ENCODE results near the gene IQCB1. TPM values are rescaled to one million over a fixed set of nuclear protein-coding genes. Genes with fewer than 3 reads are reported as not detected.

The IQCB1 gene
- total and polyA plus RNA-seq, 10 of the 15 experiments (the other 5 are each of a cell fraction or from before 2014, with no cell fraction given), result 36.0 to 69.4 (median 48.9) TPM

DNA sequence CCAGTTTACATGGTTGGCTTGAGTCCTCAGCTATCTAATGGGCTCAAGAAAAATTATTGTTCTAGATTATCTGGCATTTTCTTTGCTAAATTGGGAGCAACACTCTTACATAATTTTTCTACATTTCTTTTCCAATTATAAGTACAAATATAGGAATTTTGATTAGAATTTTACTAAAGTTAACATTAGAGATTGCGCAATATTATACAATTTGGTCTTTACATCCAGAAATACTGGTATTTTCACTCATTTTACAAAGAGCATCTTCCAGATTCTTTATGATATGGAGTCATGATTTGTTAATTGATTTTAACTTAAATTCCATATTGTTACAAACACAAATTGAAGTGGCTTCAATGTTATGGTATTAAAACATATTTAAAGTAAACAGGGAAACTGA is 65.6 kb downstream of the IQCB1 start:
- no peak overlapping the region for H3K4me2 ChIP-seq (ENCODE audit: control insufficient read depth, insufficient read depth)
- peaks cover 8 to 11% of the 10 kb centered on the region in 2 experiments; a peak in 3 of 4 replicates for H3K36me3 ChIP-seq (ENCODE audit: control insufficient read depth in 2 of 2, insufficient read depth in 2 of 2, low read length in 1 of 2)
- no peak overlapping the region for H3K4me3 ChIP-seq
- H4K20me1 ChIP-seq (ENCODE audit: control insufficient read depth, insufficient read depth), result no peaks in the 10 kb centered on the region
- ATAC-seq, result no peak
- no peak for FAIRE-seq
- no peaks in the 10 kb centered on the region for H3K79me2 ChIP-seq (ENCODE audit: control insufficient read depth, insufficient read depth, low read length)
- ChIA-PET SMC1A (ENCODE audit: uncharacterized antibody, unreplicated experiment) (interaction anchor here (1.1 kb wide), 1 partner anchor 24 kb away, joined by 3 read pairs; no protein-coding TSS in a partner anchor), CTCF (no interaction called here), RAD21 (ENCODE audit: unreplicated experiment) (no interaction called here), POLR2A (interaction anchor here (0.5 kb wide), 1 partner anchor 13 kb away, joined by 3 read pairs; no protein-coding TSS in a partner anchor)
- H3K9ac ChIP-seq (ENCODE audit: control insufficient read depth, insufficient read depth, low read length), result no peak overlapping the region
- WGBS (ENCODE audit: insufficient coverage, insufficient replicate concordance, low lambda C conversion rate, missing lambda C conversion rate), result 100% methylated on average over 1 of the region's 1 CpG
- no peak overlapping the region for H2AFZ ChIP-seq (ENCODE audit: control insufficient read depth, low read depth, low read length)
- TF ChIP-seq CEBPB (IDR thresholded peaks at IDR 0.05; ENCODE audit: borderline replicate concordance in 1 of 2, low read depth in 2 of 2, low read length in 2 of 2) (peak in 1 of 2 experiments; percentile 83; a peak in 1 of 4 replicates), NFYA (IDR thresholded peaks at IDR 0.05; ENCODE audit: borderline replicate concordance, low read depth, low read length) (no peak)
- no TSS peak for BruUV-seq (replicated peaks)
- intact Hi-C loops (cut with micrococcal nuclease; ENCODE audit: unreplicated experiment) (no loop called here), in situ Hi-C loops (cut with MboI) (no loop called here)
- H3K9me3 ChIP-seq (replicated peaks; ENCODE audit: control insufficient read depth, insufficient read depth, low read length), result no peaks in the 10 kb centered on the region
- H3K27ac ChIP-seq (ENCODE audit: control insufficient read depth, insufficient read depth), result no peak overlapping the region
- no peaks in the 10 kb centered on the region for H3K27me3 ChIP-seq (replicated peaks in 1 of 2; ENCODE audit: control insufficient read depth in 2 of 2, insufficient read depth in 2 of 2, low read length in 1 of 2)
- no peaks in the 10 kb centered on the region for H3K4me1 ChIP-seq (ENCODE audit: control insufficient read depth, insufficient read depth, low read length)
- DNase-seq (ENCODE audit: low read depth, low spot score), result no peak

DNA sequence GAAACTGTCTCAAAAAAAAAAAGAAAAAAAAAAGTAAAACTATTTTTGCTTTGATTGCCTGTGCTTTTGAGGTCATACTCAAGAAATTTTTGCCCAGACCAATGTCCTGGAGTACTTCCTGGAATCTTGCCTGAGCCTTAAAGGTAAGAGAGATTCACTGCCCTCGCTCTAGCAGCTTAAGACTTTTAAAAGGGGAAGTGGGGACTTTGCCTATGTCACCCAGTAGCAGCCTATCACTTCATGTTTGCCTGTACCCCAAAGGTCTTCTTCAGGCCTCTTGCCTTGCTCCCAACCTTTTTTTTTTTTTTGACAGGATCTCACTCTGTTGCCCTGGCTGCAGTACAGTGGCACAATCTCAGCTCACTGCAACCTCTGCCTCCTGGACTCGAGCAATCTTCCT is 66.4 kb downstream of the IQCB1 start:
- no peak for DNase-seq (ENCODE audit: low read depth, low spot score)
- H3K4me1 ChIP-seq (ENCODE audit: control insufficient read depth, insufficient read depth, low read length), result no peaks in the 10 kb centered on the region
- no TSS peak for BruUV-seq (replicated peaks)

More for the DNA sequence above, 66.4 kb downstream of the IQCB1 start:
- CTCF ChIA-PET, result no interaction called here
- 73% methylated on average over 2 of the region's 2 CpGs for WGBS (ENCODE audit: insufficient coverage, insufficient replicate concordance, low lambda C conversion rate, missing lambda C conversion rate)
- Histone ChIP-seq H3K9ac (ENCODE audit: control insufficient read depth, insufficient read depth, low read length) (no peak overlapping the region), H3K79me2 (ENCODE audit: control insufficient read depth, insufficient read depth, low read length) (no peaks in the 10 kb centered on the region), H3K36me3 (ENCODE audit: control insufficient read depth in 2 of 2, insufficient read depth in 2 of 2, low read length in 1 of 2) (peaks cover 8 to 11% of the 10 kb centered on the region in 2 experiments; a peak in 3 of 4 replicates), H4K20me1 (ENCODE audit: control insufficient read depth, insufficient read depth) (no peaks in the 10 kb centered on the region), H3K4me2 (ENCODE audit: control insufficient read depth, insufficient read depth) (no peak overlapping the region), H3K27ac (ENCODE audit: control insufficient read depth, insufficient read depth) (no peak overlapping the region), H3K9me3 (replicated peaks; ENCODE audit: control insufficient read depth, insufficient read depth, low read length) (no peaks in the 10 kb centered on the region), H3K27me3 (replicated peaks in 1 of 2; ENCODE audit: control insufficient read depth in 2 of 2, insufficient read depth in 2 of 2, low read length in 1 of 2) (no peaks in the 10 kb centered on the region), H2AFZ (ENCODE audit: control insufficient read depth, low read depth, low read length) (no peak overlapping the region), H3K4me3 (no peak overlapping the region)
- TF ChIP-seq MXI1 (IDR thresholded peaks at IDR 0.05; ENCODE audit: low read depth, low read length) (no peak), TBL1XR1 (IDR thresholded peaks at IDR 0.05; ENCODE audit: low read depth, low read length) (no peak), EED (IDR thresholded peaks at IDR 0.05; ENCODE audit: low read depth) (no peak), SPI1 (IDR thresholded peaks at IDR 0.05; ENCODE audit: borderline replicate concordance, insufficient read depth, low read depth, low read length) (peak; percentile 87; the same call in 1 of the 2 replicates)
- FAIRE-seq, result no peak
- SMC1A ChIA-PET (ENCODE audit: uncharacterized antibody, unreplicated experiment), result interaction anchor here (0.7 to 1.1 kb wide), 2 partner anchors 25 to 60 kb away, joined by 3 read pairs; no protein-coding TSS in a partner anchor
- ATAC-seq, result peak; percentile 60; the same call in 2 of the 3 replicates
- intact Hi-C loops (cut with micrococcal nuclease; ENCODE audit: unreplicated experiment) (no loop called here), in situ Hi-C loops (cut with MboI) (no loop called here)
- RAD21 ChIA-PET (ENCODE audit: unreplicated experiment), result no interaction called here
- POLR2A ChIA-PET, result interaction anchor here (0.7 kb wide), 1 partner anchor 492 kb away, joined by 3 read pairs; no protein-coding TSS in a partner anchor

Measured in GM12878 (cell line).